NCI-H69 (cell line): ENCODE data around the gene HIGD2A.

Experiments
- DNase-seq: peaks from one replicate; lab custom pipeline; 2025; lab: John Stamatoyannopoulos, UW

The HIGD2A gene

GRCh38 chr5:176415952-176416924 is 27.7 kb downstream of the HIGD2A start, which contains the start of gene CLTB:
CLTB (minus strand) TSS chr5:176416539; CDS start chr5:176416363, 176 bp downstream.
- DNase-seq = peak; percentile 96

GRCh38 chr5:176416965-176417364 is 28.4 kb downstream of the HIGD2A start:
- DNase-seq = no peak

GRCh38 chr5:176418251-176418650 is 29.7 kb downstream of the HIGD2A start:
- DNase-seq = no peak

GRCh38 chr5:176420086-176420485 is 31.5 kb downstream of the HIGD2A start:
- DNase-seq = no peak

GRCh38 chr5:176420972-176421544 is 32.5 kb downstream of the HIGD2A start:
- no peak for DNase-seq

- no peak for DNase-seq
Measured at GRCh38 chr5:176424181-176424580, 35.6 kb downstream of the HIGD2A start.

- no peak for DNase-seq
Measured at GRCh38 chr5:176425138-176425537, 36.6 kb downstream of the HIGD2A start.

GRCh38 chr5:176425791-176426190 is 37.2 kb downstream of the HIGD2A start:
- DNase-seq = no peak

- DNase-seq = no peak
Measured at GRCh38 chr5:176426876-176427275, 38.3 kb downstream of the HIGD2A start.

- DNase-seq = no peak
Measured at GRCh38 chr5:176427971-176428370, 39.4 kb downstream of the HIGD2A start.

GRCh38 chr5:176429972-176430371 is 41.4 kb downstream of the HIGD2A start:
- DNase-seq = no peak

- no peak for DNase-seq
Measured at GRCh38 chr5:176432707-176433106, 44.2 kb downstream of the HIGD2A start.

GRCh38 chr5:176436656-176437055 is 48.1 kb downstream of the HIGD2A start:
- no peak for DNase-seq

GRCh38 chr5:176438959-176439757 is 50.6 kb downstream of the HIGD2A start:
- peak; percentile 15 for DNase-seq
